Progenitor cell of endocrine pancreas (in vitro differentiated cells): ENCODE data around the gene ESPNL. TPM values are rescaled to one million over a fixed set of nuclear protein-coding genes. Genes with fewer than 3 reads are reported as not detected.

Source experiments
- DNase-seq: peaks from one replicate; pipeline ENCODE4 v3.0.0; 2021; ENCODE audit warnings: low spot score; ENCODE audit not compliant: unreplicated experiment
- H3K27ac Mint-ChIP-seq: 2 replicates; pipeline ENCODE4 v1.8.0; 2021; ENCODE audit warnings: mild to moderate bottlenecking, moderate library complexity, mixed read lengths
- H3K27me3 Mint-ChIP-seq: 2 replicates; pipeline ENCODE4 v1.8.0; 2021; ENCODE audit warnings: mixed read lengths
- H3K36me3 Mint-ChIP-seq: 2 replicates; pipeline ENCODE4 v1.8.0; 2022; ENCODE audit warnings: mixed read lengths; ENCODE audit not compliant: insufficient read depth
- H3K4me1 Mint-ChIP-seq: 2 replicates; pipeline ENCODE4 v1.8.0; 2021; ENCODE audit warnings: low read depth, mixed read lengths
- H3K4me3 Mint-ChIP-seq: 2 replicates; pipeline ENCODE4 v1.8.0; 2021; ENCODE audit warnings: low read depth, mild to moderate bottlenecking, moderate library complexity, mixed read lengths
- H3K9me3 Mint-ChIP-seq: 2 replicates; pipeline ENCODE4 v1.8.0; 2021; ENCODE audit warnings: low read depth, mixed read lengths
- CTCF ChIP-seq: fragments of 200-600 bp; sonication (generic); IDR thresholded peaks from one replicate; pipeline ENCODE4 v1.5.0; 2021; ENCODE audit warnings: antibody characterized with exemption, mild to moderate bottlenecking; ENCODE audit not compliant: unreplicated experiment
- total RNA-seq: library from RNA; stranded (reverse); gene quantifications from 2 replicates; pipeline ENCODE4 v1.2.1, GENCODE V29; 2021

ESPNL gene
- total RNA-seq, 1 donor from 2014 or later = 0.31 TPM

GRCh38 chr2:238099714-238100048 is 459 bp upstream of the ESPNL start:
- no peak overlapping the region for H3K27ac Mint-ChIP-seq
- H3K27me3 Mint-ChIP-seq = no peaks in the 10 kb centered on the region
- H3K9me3 Mint-ChIP-seq = no peaks in the 10 kb centered on the region
- no peak for DNase-seq
- peaks cover 5% of the 10 kb centered on the region for H3K36me3 Mint-ChIP-seq
- TF ChIP-seq CTCF = no peak
- H3K4me3 Mint-ChIP-seq = no peak overlapping the region
- H3K4me1 Mint-ChIP-seq = peaks cover 1% of the 10 kb centered on the region

GRCh38 chr2:238100821-238101771 is 956 bp downstream of the ESPNL start:
- H3K27me3 Mint-ChIP-seq = no peaks in the 10 kb centered on the region
- no peak overlapping the region for H3K4me3 Mint-ChIP-seq
- H3K27ac Mint-ChIP-seq = no peak overlapping the region
- no peak for TF ChIP-seq CTCF
- no peaks in the 10 kb centered on the region for H3K9me3 Mint-ChIP-seq
- no peak for DNase-seq
- H3K36me3 Mint-ChIP-seq = peaks cover 5% of the 10 kb centered on the region
- peaks cover 1% of the 10 kb centered on the region for H3K4me1 Mint-ChIP-seq

- Mint-ChIP-seq H3K9me3 (no peaks in the 10 kb centered on the region), H3K36me3 (peaks cover 3% of the 10 kb centered on the region), H3K27ac (no peak overlapping the region), H3K4me1 (peaks cover 1% of the 10 kb centered on the region), H3K27me3 (no peaks in the 10 kb centered on the region), H3K4me3 (no peak overlapping the region)
- TF ChIP-seq CTCF = no peak
- DNase-seq = no peak
Observed at GRCh38 chr2:238101891-238102841, 2.0 kb downstream of the ESPNL start.

GRCh38 chr2:238102865-238103264 is 2.7 kb downstream of the ESPNL start:
- Mint-ChIP-seq H3K9me3 (no peaks in the 10 kb centered on the region), H3K27ac (no peak overlapping the region), H3K4me3 (no peak overlapping the region), H3K36me3 (peaks cover 2% of the 10 kb centered on the region), H3K4me1 (peaks cover 2% of the 10 kb centered on the region), H3K27me3 (no peaks in the 10 kb centered on the region)
- DNase-seq = no peak
- no peak for TF ChIP-seq CTCF

GRCh38 chr2:238103465-238104225 is 3.5 kb downstream of the ESPNL start:
- TF ChIP-seq CTCF = no peak
- Mint-ChIP-seq H3K36me3 (peaks cover 2% of the 10 kb centered on the region), H3K4me3 (no peak overlapping the region), H3K4me1 (peaks cover 2% of the 10 kb centered on the region), H3K27me3 (no peaks in the 10 kb centered on the region), H3K27ac (no peak overlapping the region), H3K9me3 (no peaks in the 10 kb centered on the region)
- DNase-seq = no peak
